Measurements from ENCODE around the gene SLC7A9. TPM values are rescaled to one million over a fixed set of nuclear protein-coding genes. Genes with fewer than 3 reads are reported as not detected.

SLC7A9 gene
- polyA plus RNA-seq, 3 donors = 0.13 TPM; not detected in 2

- Histone ChIP-seq H2AFZ (ENCODE audit: insufficient read depth, low read depth, low read length, poor library complexity, severe bottlenecking) (no peak overlapping the region), H3K27me3 (ENCODE audit: control insufficient read depth in 2 of 2, insufficient read depth in 2 of 2, low read length in 2 of 2) (no peaks in the 10 kb centered on the region), H3K4me3 (replicated peaks in 1 of 3; ENCODE audit: low read depth in 2 of 3, low read length in 3 of 3) (no peak overlapping the region), H3K79me2 (ENCODE audit: insufficient read depth, low read length) (no peaks in the 10 kb centered on the region), H3K9me3 (replicated peaks in 1 of 2; ENCODE audit: control insufficient read depth in 1 of 2, insufficient read depth in 1 of 2, low read length in 2 of 2) (peaks cover 17 to 24% of the 10 kb centered on the region in 2 donors), H3K4me1 (ENCODE audit: control insufficient read depth in 1 of 2, insufficient read depth in 2 of 2, low read length in 2 of 2) (no peaks in the 10 kb centered on the region), H4K20me1 (ENCODE audit: insufficient read depth, low read length) (no peaks in the 10 kb centered on the region), H3K4me2 (replicated peaks; ENCODE audit: extremely low read depth, low read length, poor library complexity, severe bottlenecking) (no peak overlapping the region), H3K36me3 (replicated peaks in 1 of 2; ENCODE audit: control insufficient read depth in 1 of 2, insufficient read depth in 2 of 2, low read length in 2 of 2) (peaks cover 0 to 11% of the 10 kb centered on the region in 2 donors), H3K27ac (ENCODE audit: low read depth in 1 of 2, low read length in 2 of 2) (no peak overlapping the region), H3K9ac (ENCODE audit: insufficient read depth, low read length, poor library complexity, severe bottlenecking) (no peak overlapping the region)
- intact Hi-C loops (cut with micrococcal nuclease) = no loop called here
- Mint-ChIP-seq H3K27me3 (ENCODE audit: low read depth in 3 of 3) (no peaks in the 10 kb centered on the region), H3K27ac (no peak overlapping the region), H3K4me1 (no peaks in the 10 kb centered on the region), H3K36me3 (peaks cover 36 to 65% of the 10 kb centered on the region in 2 donors), H3K9me3 (peaks cover 24 to 39% (median 32%) of the 10 kb centered on the region in 7 donors), H3K4me3 (no peak overlapping the region)
- no peak for DNase-seq
- TF ChIP-seq CTCF (IDR thresholded peaks at IDR 0.05) = no peak
- no CpG with 5 or more reads among the region's 2 CpGs for WGBS (ENCODE audit: insufficient coverage)
Measured at GRCh38 chr19:32891609-32892008, 22.0 kb upstream of the SLC7A9 start.

- no peak overlapping the region for H3K4me2 ChIP-seq (replicated peaks; ENCODE audit: extremely low read depth, low read length, poor library complexity, severe bottlenecking)
- WGBS (ENCODE audit: insufficient coverage) = 100% methylated on average over 4 of the region's 10 CpGs
- no peaks in the 10 kb centered on the region for H3K4me1 ChIP-seq (ENCODE audit: control insufficient read depth in 1 of 2, insufficient read depth in 2 of 2, low read length in 2 of 2)
- H3K27ac ChIP-seq (ENCODE audit: low read depth in 1 of 2, low read length in 2 of 2) = no peak overlapping the region
- H2AFZ ChIP-seq (ENCODE audit: insufficient read depth, low read depth, low read length, poor library complexity, severe bottlenecking) = no peak overlapping the region
- no peaks in the 10 kb centered on the region for H3K27me3 ChIP-seq (ENCODE audit: control insufficient read depth in 2 of 2, insufficient read depth in 2 of 2, low read length in 2 of 2)
- Mint-ChIP-seq H3K9me3 (peaks cover 24 to 39% (median 30%) of the 10 kb centered on the region in 7 donors), H3K27me3 (ENCODE audit: low read depth in 3 of 3) (no peaks in the 10 kb centered on the region), H3K4me3 (no peak overlapping the region), H3K27ac (no peak overlapping the region), H3K4me1 (no peaks in the 10 kb centered on the region), H3K36me3 (peaks cover 34 to 63% of the 10 kb centered on the region in 2 donors)
- H3K36me3 ChIP-seq (replicated peaks in 1 of 2; ENCODE audit: control insufficient read depth in 1 of 2, insufficient read depth in 2 of 2, low read length in 2 of 2) = peaks cover 0 to 11% of the 10 kb centered on the region in 2 donors
- H3K79me2 ChIP-seq (ENCODE audit: insufficient read depth, low read length) = no peaks in the 10 kb centered on the region
- intact Hi-C loops (cut with micrococcal nuclease) = no loop called here
- no peaks in the 10 kb centered on the region for H4K20me1 ChIP-seq (ENCODE audit: insufficient read depth, low read length)
- no peak for DNase-seq
- no peak overlapping the region for H3K4me3 ChIP-seq (replicated peaks in 1 of 3; ENCODE audit: low read depth in 2 of 3, low read length in 3 of 3)
- peaks cover 17 to 24% of the 10 kb centered on the region in 2 donors for H3K9me3 ChIP-seq (replicated peaks in 1 of 2; ENCODE audit: control insufficient read depth in 1 of 2, insufficient read depth in 1 of 2, low read length in 2 of 2)
- no peak for TF ChIP-seq CTCF (IDR thresholded peaks at IDR 0.05)
- H3K9ac ChIP-seq (ENCODE audit: insufficient read depth, low read length, poor library complexity, severe bottlenecking) = no peak overlapping the region
Measured at GRCh38 chr19:32890841-32891240, 21.3 kb upstream of the SLC7A9 start.

Data from CD14-positive monocyte (primary cell).